ENCODE results near the gene ARHGAP32. TPM values are rescaled to one million over a fixed set of nuclear protein-coding genes. Genes with fewer than 3 reads are reported as not detected.
A peak's percentile ranks its signal among the peaks of the same experiment; 100 is the strongest.
"Not testable (repeated sequence)": the region's sequence is repeated elsewhere in the genome, so short reads cannot be mapped to it uniquely, and the experiment has no call there.

Gene ARHGAP32
- total and polyA plus RNA-seq, 2 experiments from 2014 or later: 9.9 to 17.3 TPM

DNA sequence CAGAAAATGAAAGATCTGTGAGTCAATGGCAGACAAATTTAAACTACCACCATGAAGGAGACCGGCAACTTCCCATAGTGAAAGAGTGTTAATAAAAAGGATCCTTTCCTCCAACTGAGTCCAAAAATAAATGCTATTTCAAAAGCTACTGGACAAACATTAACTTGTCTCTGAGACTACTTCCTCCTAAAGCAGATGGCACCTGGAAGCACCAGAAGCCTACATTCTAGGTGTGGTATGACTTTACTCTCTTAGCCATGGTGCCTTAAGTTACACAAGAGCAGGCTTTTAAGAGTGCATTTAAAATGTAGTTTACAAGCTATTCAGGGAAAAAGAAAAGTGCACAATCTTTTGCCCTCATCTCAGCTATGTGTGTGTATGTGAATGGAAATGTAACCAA, 2.5 kb downstream of the ARHGAP32 start:
- no peak overlapping the region for H3K4me3 ChIP-seq
- H3K27ac ChIP-seq: peak overlapping the region; percentile 40
- H3K27me3 ChIP-seq: no peaks in the 10 kb centered on the region
- no peaks in the 10 kb centered on the region for H4K20me1 ChIP-seq (ENCODE audit: insufficient read depth, poor library complexity, severe bottlenecking)
- H2AFZ ChIP-seq: no peak overlapping the region
- H3K9me3 ChIP-seq (ENCODE audit: low read depth): no peaks in the 10 kb centered on the region
- H3K79me2 ChIP-seq: peaks cover 55% of the 10 kb centered on the region
- H3K9me2 ChIP-seq (replicated peaks; ENCODE audit: insufficient read depth): no peaks in the 10 kb centered on the region
- peak overlapping the region; percentile 31 for H3K4me2 ChIP-seq
- WGBS (ENCODE audit: low lambda C conversion rate, missing lambda C conversion rate): 93% methylated on average over 1 of the region's 1 CpG
- TF ChIP-seq EZH2phosphoT487 (IDR thresholded peaks at IDR 0.05; ENCODE audit: low read depth, severe bottlenecking, unreplicated experiment): no peak
- no peak for TF ChIP-seq EZH2 (IDR thresholded peaks at IDR 0.05; ENCODE audit: borderline replicate concordance)
- TF ChIP-seq, protein P1, sequence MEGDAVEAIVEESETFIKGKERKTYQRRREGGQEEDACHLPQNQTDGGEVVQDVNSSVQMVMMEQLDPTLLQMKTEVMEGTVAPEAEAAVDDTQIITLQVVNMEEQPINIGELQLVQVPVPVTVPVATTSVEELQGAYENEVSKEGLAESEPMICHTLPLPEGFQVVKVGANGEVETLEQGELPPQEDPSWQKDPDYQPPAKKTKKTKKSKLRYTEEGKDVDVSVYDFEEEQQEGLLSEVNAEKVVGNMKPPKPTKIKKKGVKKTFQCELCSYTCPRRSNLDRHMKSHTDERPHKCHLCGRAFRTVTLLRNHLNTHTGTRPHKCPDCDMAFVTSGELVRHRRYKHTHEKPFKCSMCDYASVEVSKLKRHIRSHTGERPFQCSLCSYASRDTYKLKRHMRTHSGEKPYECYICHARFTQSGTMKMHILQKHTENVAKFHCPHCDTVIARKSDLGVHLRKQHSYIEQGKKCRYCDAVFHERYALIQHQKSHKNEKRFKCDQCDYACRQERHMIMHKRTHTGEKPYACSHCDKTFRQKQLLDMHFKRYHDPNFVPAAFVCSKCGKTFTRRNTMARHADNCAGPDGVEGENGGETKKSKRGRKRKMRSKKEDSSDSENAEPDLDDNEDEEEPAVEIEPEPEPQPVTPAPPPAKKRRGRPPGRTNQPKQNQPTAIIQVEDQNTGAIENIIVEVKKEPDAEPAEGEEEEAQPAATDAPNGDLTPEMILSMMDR (IDR thresholded peaks at IDR 0.05; ENCODE audit: poor library complexity): no peak
- no peak for DNase-seq (ENCODE audit: low spot score)
- peaks cover 12% of the 10 kb centered on the region for H3K4me1 ChIP-seq (ENCODE audit: insufficient read depth)
- H3K36me3 ChIP-seq (replicated peaks; ENCODE audit: insufficient read depth, low read depth): no peaks in the 10 kb centered on the region

DNA sequence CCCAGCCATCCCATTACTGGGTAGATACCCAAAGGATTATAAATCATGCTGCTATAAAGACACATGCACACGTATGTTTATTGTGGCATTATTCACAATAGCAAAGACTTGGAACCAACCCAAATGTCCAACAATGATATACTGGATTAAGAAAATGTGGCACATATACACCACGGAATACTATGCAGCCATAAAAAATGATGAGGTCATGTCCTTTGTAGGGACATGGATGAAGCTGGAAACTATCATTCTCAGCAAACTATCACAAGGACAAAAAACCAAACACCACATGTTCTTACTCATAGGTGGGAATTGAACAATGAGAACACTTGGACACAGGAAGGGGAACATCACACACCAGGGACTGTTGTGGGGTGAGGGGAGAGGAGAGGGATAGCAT, 7.0 kb downstream of the ARHGAP32 start:
- H3K79me2 ChIP-seq: peaks cover 55% of the 10 kb centered on the region
- not testable (repeated sequence) for DNase-seq (ENCODE audit: low spot score); H3K4me1 ChIP-seq (ENCODE audit: insufficient read depth); H3K4me3 ChIP-seq; H3K27me3 ChIP-seq; H3K36me3 ChIP-seq (replicated peaks; ENCODE audit: insufficient read depth, low read depth); H3K4me2 ChIP-seq; H3K9me2 ChIP-seq (replicated peaks; ENCODE audit: insufficient read depth); H4K20me1 ChIP-seq (ENCODE audit: insufficient read depth, poor library complexity, severe bottlenecking); H2AFZ ChIP-seq; H3K27ac ChIP-seq; H3K9me3 ChIP-seq (ENCODE audit: low read depth)
- 81% methylated on average over 2 of the region's 2 CpGs for WGBS (ENCODE audit: low lambda C conversion rate, missing lambda C conversion rate)

DNA sequence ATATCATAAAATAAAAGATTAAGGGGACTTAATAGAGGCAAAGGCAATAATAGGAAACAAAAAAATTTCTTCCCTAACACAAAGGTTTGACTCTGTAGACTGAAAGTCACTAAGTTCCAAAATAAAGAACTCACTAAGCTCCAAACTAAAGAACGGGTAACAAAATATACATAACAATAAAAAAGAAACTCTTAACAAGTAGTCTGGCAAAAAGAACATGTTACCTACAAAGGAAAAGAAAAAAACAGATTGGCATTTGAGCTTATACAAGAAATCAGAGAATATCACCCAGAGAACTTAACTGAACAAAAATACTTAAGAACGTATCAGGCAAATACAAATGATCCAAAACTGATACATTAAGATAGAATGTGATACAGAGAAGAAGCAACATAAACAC, 7.5 kb downstream of the ARHGAP32 start:
- H3K36me3 ChIP-seq (replicated peaks; ENCODE audit: insufficient read depth, low read depth): no peaks in the 10 kb centered on the region
- no peak overlapping the region for H2AFZ ChIP-seq
- H3K27me3 ChIP-seq: no peaks in the 10 kb centered on the region
- no peak for DNase-seq (ENCODE audit: low spot score)
- peaks cover 2% of the 10 kb centered on the region for H3K4me1 ChIP-seq (ENCODE audit: insufficient read depth)
- no peak overlapping the region for H3K27ac ChIP-seq
- H4K20me1 ChIP-seq (ENCODE audit: insufficient read depth, poor library complexity, severe bottlenecking): no peaks in the 10 kb centered on the region
- H3K9me3 ChIP-seq (ENCODE audit: low read depth): no peaks in the 10 kb centered on the region
- H3K9me2 ChIP-seq (replicated peaks; ENCODE audit: insufficient read depth): no peaks in the 10 kb centered on the region
- peaks cover 50% of the 10 kb centered on the region for H3K79me2 ChIP-seq
- WGBS (ENCODE audit: low lambda C conversion rate, missing lambda C conversion rate): 84% methylated on average over 2 of the region's 2 CpGs
- TF ChIP-seq EZH2 (IDR thresholded peaks at IDR 0.05; ENCODE audit: borderline replicate concordance): no peak
- TF ChIP-seq, protein P1 (IDR thresholded peaks at IDR 0.05; ENCODE audit: poor library complexity): no peak
- H3K4me3 ChIP-seq: no peak overlapping the region
- no peak overlapping the region for H3K4me2 ChIP-seq

DNA sequence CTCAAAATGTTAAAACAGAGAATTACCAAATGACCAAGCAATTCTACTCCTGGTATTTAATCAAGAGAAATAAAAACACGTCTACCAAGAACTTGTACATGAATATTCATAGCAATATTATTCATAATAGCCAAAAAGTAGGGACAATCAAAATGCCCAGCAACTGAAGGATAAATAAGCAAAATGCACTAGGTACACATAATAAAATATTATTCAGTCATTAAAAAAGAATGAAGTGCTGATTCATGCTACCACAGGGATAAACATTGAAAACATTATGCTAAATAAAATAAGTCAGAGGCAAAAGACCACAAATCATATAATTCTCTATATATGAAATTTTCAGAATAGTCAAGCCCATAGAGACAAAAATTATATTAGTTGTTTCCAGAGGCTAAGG, 24.8 kb downstream of the ARHGAP32 start:
- Histone ChIP-seq H2AFZ (no peak overlapping the region), H3K4me2 (no peak overlapping the region), H3K36me3 (replicated peaks; ENCODE audit: insufficient read depth, low read depth) (no peaks in the 10 kb centered on the region), H3K27ac (no peak overlapping the region), H3K4me3 (no peak overlapping the region), H4K20me1 (ENCODE audit: insufficient read depth, poor library complexity, severe bottlenecking) (no peaks in the 10 kb centered on the region), H3K79me2 (peaks cover 44% of the 10 kb centered on the region), H3K4me1 (ENCODE audit: insufficient read depth) (no peaks in the 10 kb centered on the region), H3K9me2 (replicated peaks; ENCODE audit: insufficient read depth) (no peaks in the 10 kb centered on the region), H3K9me3 (ENCODE audit: low read depth) (no peaks in the 10 kb centered on the region), H3K27me3 (no peaks in the 10 kb centered on the region)
- 91% methylated on average over 1 of the region's 1 CpG for WGBS (ENCODE audit: low lambda C conversion rate, missing lambda C conversion rate)
- no peak for TF ChIP-seq EZH2 (IDR thresholded peaks at IDR 0.05; ENCODE audit: borderline replicate concordance)
- TF ChIP-seq, protein P1 (IDR thresholded peaks at IDR 0.05; ENCODE audit: poor library complexity): no peak
- TF ChIP-seq EZH2phosphoT487 (IDR thresholded peaks at IDR 0.05; ENCODE audit: low read depth, severe bottlenecking, unreplicated experiment): no peak
- no peak for DNase-seq (ENCODE audit: low spot score)

Data from hepatocyte (in vitro differentiated cells).